GM12801 (cell line): ENCODE measurements around the gene LEO1.

Experiments
- TF ChIP-seq, protein P1 (sequence below): IDR thresholded peaks from one replicate; pipeline ENCODE4 v1.5.1; 2011; ENCODE audit warnings: control low read depth; ENCODE audit not compliant: insufficient read length; ENCODE audit errors: extremely low read depth

The LEO1 gene

DNA sequence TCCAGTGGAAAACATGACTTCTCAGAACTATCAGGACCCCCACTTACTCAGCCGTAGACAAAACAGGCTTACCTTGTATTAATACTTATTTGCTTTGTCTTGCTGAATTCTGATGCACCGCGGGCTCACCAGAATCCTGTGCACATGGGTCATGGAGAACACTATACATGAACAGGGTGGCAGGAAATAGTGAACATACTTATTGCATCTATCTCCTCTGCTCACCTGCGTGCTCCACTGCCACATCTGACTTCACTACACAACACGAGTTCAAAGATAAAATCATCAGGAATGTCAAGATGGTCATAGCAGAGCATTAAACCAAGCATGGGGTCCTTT is 36.8 kb upstream of the LEO1 start:
- TF ChIP-seq, protein P1, sequence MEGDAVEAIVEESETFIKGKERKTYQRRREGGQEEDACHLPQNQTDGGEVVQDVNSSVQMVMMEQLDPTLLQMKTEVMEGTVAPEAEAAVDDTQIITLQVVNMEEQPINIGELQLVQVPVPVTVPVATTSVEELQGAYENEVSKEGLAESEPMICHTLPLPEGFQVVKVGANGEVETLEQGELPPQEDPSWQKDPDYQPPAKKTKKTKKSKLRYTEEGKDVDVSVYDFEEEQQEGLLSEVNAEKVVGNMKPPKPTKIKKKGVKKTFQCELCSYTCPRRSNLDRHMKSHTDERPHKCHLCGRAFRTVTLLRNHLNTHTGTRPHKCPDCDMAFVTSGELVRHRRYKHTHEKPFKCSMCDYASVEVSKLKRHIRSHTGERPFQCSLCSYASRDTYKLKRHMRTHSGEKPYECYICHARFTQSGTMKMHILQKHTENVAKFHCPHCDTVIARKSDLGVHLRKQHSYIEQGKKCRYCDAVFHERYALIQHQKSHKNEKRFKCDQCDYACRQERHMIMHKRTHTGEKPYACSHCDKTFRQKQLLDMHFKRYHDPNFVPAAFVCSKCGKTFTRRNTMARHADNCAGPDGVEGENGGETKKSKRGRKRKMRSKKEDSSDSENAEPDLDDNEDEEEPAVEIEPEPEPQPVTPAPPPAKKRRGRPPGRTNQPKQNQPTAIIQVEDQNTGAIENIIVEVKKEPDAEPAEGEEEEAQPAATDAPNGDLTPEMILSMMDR: no peak

DNA sequence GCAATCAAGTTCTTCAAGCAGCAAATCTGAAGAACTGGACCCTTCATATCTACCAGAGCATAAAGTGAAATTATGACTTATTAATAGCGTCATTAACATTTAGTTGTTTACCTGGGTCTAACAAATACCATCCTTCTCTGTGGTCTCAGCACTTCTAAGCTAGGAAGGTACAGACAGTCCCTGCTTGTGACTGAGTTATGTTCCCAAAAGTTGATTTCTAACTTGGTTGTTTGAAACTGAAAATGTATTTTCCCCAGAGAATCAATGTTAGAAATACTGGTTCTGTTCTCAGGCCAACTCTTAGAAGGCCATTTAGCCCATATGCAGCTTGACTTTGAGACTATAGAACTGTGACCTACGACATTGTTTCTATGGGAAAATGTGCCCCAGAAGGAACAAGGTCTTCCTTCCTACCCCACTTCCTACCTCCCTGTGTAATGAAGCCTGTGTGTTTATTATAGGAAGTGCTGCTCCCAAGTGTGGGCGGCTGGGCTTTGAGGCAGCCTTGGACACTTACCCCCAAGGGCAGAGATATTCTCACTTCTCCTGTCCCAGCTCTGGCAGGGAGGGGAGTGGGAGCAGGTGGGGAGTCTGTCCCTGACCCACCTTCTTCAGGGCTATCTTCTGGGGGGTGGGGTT is 35.2 kb upstream of the LEO1 start:
- TF ChIP-seq, protein P1: no peak

DNA sequence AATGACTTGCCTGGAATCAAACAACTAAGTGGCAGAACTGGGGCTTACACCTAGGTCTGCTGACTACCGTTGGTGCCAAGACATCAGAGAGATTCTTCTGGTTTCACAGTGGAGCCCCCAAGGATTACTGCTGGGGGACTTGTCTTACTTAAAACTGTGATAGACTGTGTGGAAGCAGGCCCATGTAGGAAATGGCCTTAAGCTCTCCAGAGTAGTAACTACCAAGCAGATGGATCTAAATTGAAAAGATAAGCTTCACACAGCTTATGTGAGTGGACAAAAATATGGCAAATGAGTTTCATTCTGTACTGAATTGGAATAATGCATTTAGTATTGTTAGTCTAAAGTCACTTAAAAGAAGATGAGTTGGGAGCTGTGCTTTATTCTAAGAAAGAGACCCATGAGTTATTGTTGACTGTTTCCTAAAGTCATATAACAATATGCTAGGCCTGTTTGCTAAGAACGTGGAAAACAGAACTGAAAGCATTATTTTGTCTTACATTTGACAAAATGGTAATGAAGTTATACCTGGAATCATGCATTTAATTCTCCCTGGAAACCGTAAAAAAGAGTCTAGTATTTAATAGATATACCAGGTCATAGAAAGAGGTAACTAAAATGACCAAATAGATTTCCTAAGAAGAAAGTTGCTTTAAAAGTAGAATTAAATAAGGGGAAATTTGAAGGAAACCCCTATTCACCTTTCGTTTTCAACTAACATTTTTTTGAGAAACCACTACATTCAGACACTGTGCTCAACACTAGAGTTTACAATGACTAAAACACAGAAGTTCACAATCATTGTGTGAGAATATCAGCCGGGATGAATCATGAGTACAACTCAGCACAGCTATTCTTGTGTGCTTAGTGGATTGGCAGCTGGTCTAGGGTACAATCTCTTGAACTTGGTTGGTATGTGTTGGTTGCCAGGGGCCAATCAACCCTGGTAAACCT is 34.4 kb upstream of the LEO1 start:
- TF ChIP-seq, protein P1: no peak

DNA sequence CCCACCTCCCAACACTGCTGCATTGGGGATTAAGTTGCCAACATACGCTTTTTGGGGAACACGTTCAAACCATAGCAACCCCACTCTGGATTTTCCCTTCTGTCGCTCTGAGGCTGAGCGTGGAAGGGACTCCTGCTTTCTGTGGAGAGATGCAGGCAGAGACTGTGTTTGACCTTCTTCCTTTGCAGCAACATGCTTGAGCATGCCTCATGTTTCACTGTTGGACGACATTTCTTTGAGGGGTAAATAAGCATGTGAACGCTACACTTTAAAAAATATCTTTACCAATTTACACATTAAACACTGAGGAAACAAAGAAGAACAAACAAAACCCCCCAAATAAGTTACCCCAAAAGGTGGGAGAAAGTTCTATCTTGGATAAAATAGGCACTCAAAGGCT is 33.2 kb upstream of the LEO1 start:
- TF ChIP-seq, protein P1: no peak

DNA sequence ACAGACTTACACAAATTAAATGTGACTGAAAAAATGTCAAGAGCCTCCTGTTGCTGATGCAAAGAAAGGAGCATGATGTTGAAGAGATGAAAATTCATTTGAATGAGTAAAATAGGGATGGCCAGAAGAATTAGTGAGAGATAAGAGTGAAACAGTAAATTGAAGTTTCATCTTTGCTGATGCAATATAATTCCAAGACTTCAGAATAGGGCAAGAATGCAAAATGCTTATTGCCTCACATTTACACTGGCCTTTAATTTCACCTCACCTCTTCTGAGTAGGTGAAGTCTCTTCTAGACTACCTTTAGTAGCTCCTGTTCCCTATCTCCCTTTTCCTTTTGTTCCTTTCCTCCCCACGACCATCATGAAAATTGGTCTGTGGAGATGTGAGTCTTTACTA is 32.1 kb upstream of the LEO1 start:
- TF ChIP-seq, protein P1: no peak

GRCh38 chr15:52002351-52002750 is 30.8 kb upstream of the LEO1 start:
- TF ChIP-seq, protein P1: no peak

DNA sequence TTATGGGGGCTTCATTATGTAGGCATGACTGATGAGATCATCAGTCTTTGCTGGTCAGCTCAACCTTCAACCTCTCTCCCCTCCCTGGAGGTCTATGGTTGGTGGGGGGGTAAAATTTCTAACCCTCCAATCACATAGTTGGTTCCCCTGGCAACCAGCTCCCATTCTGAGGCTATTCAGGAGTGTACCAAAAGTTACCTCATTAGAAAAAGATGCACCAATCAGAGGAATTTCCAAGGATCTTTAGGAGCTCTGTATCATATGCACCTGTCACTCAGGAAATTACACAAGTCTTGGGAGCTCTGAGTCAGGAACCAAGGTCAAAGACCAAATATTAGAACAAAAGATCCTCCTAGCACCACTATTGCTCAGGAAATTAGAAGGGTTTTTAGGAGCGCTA is 21.4 kb upstream of the LEO1 start:
- TF ChIP-seq, protein P1: no peak
